ENCODE data around the gene WDR62. TPM values are rescaled to one million over a fixed set of nuclear protein-coding genes. Genes with fewer than 3 reads are reported as not detected.

Gene WDR62
- total RNA-seq, 4 donors from 2014 or later, result 0.78 to 1.8 (median 0.84) TPM

GRCh38 chr19:36103842-36104552, 49.3 kb downstream of the WDR62 start:
- Histone ChIP-seq H3K4me1 (no peaks in the 10 kb centered on the region), H3K4me3 (replicated peaks in 1 of 3) (no peak overlapping the region)

DNA sequence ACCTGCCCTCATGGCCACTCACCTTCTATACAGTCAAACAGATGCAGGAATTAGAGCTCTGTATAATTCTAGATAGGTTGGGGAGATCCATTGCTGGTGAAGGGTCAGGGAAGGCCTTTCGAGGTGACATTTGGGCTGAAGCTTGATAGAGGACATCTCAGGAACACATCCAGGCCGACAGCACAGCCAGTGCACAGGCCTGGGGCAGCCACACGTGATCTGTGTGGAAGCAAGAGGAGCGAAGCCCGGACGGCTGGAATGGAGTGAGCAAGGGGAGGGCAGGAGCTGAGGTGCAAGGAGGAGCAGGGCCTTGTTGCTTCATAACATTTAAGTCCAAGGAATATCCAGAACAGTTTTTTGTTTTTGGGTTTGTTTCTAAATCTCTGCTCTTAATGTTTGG, 51.7 kb downstream of the WDR62 start:
- intact Hi-C loops (cut with DNase I), result no loop called here
- no peaks in the 10 kb centered on the region for H3K27me3 ChIP-seq
- WGBS, 2 donors, result 94 to 96% methylated on average over 6 of the region's 6 CpGs
- peaks cover 0 to 5% of the 10 kb centered on the region in 2 donors for H3K36me3 ChIP-seq
- no peak for TF ChIP-seq POLR2A (IDR thresholded peaks at IDR 0.05)
- no peak overlapping the region for H3K27ac ChIP-seq
- no peak for DNase-seq
- H3K4me3 ChIP-seq (replicated peaks in 1 of 3), result no peak overlapping the region
- no peaks in the 10 kb centered on the region for H3K4me1 ChIP-seq
- H3K9me3 ChIP-seq, result no peaks in the 10 kb centered on the region

More at GRCh38 chr19:36103842-36104552, 49.3 kb downstream of the WDR62 start:
- no peak for DNase-seq
- intact Hi-C loops (cut with DNase I), result no loop called here
- no peaks in the 10 kb centered on the region for H3K36me3 ChIP-seq
- no peak overlapping the region for H3K27ac ChIP-seq
- H3K9me3 ChIP-seq, result no peaks in the 10 kb centered on the region
- H3K27me3 ChIP-seq, result no peaks in the 10 kb centered on the region
- WGBS, 2 donors, result 85 to 90% methylated on average over 7 to 12 of the region's 12 CpGs
- no peak for TF ChIP-seq POLR2A (IDR thresholded peaks at IDR 0.05)
- TF ChIP-seq, protein P1, sequence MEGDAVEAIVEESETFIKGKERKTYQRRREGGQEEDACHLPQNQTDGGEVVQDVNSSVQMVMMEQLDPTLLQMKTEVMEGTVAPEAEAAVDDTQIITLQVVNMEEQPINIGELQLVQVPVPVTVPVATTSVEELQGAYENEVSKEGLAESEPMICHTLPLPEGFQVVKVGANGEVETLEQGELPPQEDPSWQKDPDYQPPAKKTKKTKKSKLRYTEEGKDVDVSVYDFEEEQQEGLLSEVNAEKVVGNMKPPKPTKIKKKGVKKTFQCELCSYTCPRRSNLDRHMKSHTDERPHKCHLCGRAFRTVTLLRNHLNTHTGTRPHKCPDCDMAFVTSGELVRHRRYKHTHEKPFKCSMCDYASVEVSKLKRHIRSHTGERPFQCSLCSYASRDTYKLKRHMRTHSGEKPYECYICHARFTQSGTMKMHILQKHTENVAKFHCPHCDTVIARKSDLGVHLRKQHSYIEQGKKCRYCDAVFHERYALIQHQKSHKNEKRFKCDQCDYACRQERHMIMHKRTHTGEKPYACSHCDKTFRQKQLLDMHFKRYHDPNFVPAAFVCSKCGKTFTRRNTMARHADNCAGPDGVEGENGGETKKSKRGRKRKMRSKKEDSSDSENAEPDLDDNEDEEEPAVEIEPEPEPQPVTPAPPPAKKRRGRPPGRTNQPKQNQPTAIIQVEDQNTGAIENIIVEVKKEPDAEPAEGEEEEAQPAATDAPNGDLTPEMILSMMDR (IDR thresholded peaks at IDR 0.05), result no peak

GRCh38 chr19:36106991-36107390, 52.3 kb downstream of the WDR62 start:
- Histone ChIP-seq H3K4me1 (no peaks in the 10 kb centered on the region), H3K4me3 (replicated peaks in 1 of 3) (no peak overlapping the region), H3K36me3 (peaks cover 0 to 6% of the 10 kb centered on the region in 2 donors), H3K27me3 (no peaks in the 10 kb centered on the region), H3K27ac (no peak overlapping the region), H3K9me3 (no peaks in the 10 kb centered on the region)
- WGBS, 2 donors, result 91 to 100% methylated on average over 3 of the region's 5 CpGs
- no peak for TF ChIP-seq POLR2A (IDR thresholded peaks at IDR 0.05)
- TF ChIP-seq, protein P1 (IDR thresholded peaks at IDR 0.05), result no peak
- intact Hi-C loops (cut with DNase I), result no loop called here
- DNase-seq, result no peak

- no peak for DNase-seq
- no peaks in the 10 kb centered on the region for H3K27me3 ChIP-seq
- no peaks in the 10 kb centered on the region for H3K9me3 ChIP-seq
- H3K4me1 ChIP-seq, result peaks cover under 1 to 4% of the 10 kb centered on the region in 2 donors
- no peak overlapping the region for H3K27ac ChIP-seq
- 93 to 100% methylated on average over 3 of the region's 3 CpGs for WGBS, 2 donors
- TF ChIP-seq, protein P1 (IDR thresholded peaks at IDR 0.05), result no peak
- TF ChIP-seq POLR2A (IDR thresholded peaks at IDR 0.05), result no peak
- intact Hi-C loops (cut with DNase I), result no loop called here
- H3K4me3 ChIP-seq (replicated peaks in 1 of 3), result no peak overlapping the region
- H3K36me3 ChIP-seq, result peaks cover 8 to 23% of the 10 kb centered on the region in 2 donors
Observed at GRCh38 chr19:36108684-36109083, 54.0 kb downstream of the WDR62 start.

GRCh38 chr19:36110487-36111199, 55.9 kb downstream of the WDR62 start, which contains the start of gene OVOL3:
Gene OVOL3 (plus strand): TSS chr19:36111143. CDS start chr19:36111203, 60 bp downstream.
- intact Hi-C loops (cut with DNase I), result loop anchor here (5.0 kb wide), 1 partner anchor 53 kb away; no protein-coding TSS in a partner anchor
- no peak within 1 kb of the TSS for H3K27ac ChIP-seq
- TF ChIP-seq POLR2A (IDR thresholded peaks at IDR 0.05), result no peak
- TF ChIP-seq, protein P1 (IDR thresholded peaks at IDR 0.05), result no peak
- H3K4me1 ChIP-seq, result peaks cover 7 to 9% of the 10 kb centered on the region in 2 donors
- H3K9me3 ChIP-seq, result no peaks in the 10 kb centered on the region
- no peak within 1 kb of the TSS for H3K4me3 ChIP-seq (replicated peaks in 1 of 3)
- no peak for DNase-seq
- peaks cover 8 to 23% of the 10 kb centered on the region in 2 donors for H3K36me3 ChIP-seq
- H3K27me3 ChIP-seq, result no peaks in the 10 kb centered on the region
- WGBS, 2 donors, result 100% methylated on average over 1 of the region's 1 CpG
